K562 (cell line): Measurements from ENCODE around the gene KIF18B. TPM values are rescaled to one million over a fixed set of nuclear protein-coding genes. Genes with fewer than 3 reads are reported as not detected.

Experiments
- ELF2 ChIP-seq: fragments of 250-450 bp; sonication (Bioruptor Pico); IDR thresholded peaks from 2 replicates; pipeline ENCODE4 v1.5.0; 2021; ENCODE audit warnings: mild to moderate bottlenecking
- FOXK1 ChIP-seq: sonication (generic); formaldehyde crosslinking; IDR thresholded peaks from 2 replicates; pipeline ENCODE4 v1.8.0; 2022; ENCODE audit warnings: missing genetic modification reagents, mild to moderate bottlenecking, borderline replicate concordance
- JUND ChIP-seq, 2 experiments: IDR thresholded peaks; 2 replicates in 1 of 2; 3 replicates in 1 of 2; pipeline ENCODE4 v1.6.1; 2011; ENCODE audit warnings: borderline replicate concordance in 2 of 2, low read depth in 2 of 2, low read length in 2 of 2, improper control_type of control experiment in 1 of 2, missing biosample characterization in 1 of 2, missing genetic modification characterization in 1 of 2, missing genetic modification reagents in 1 of 2
- PYGO2 ChIP-seq: fragments of 450-650 bp; IDR thresholded peaks from 2 replicates; pipeline ENCODE4 v1.6.1; 2016; ENCODE audit warnings: mild to moderate bottlenecking, missing genetic modification characterization, moderate library complexity, missing compliant biosample characterization
- polyA plus RNA-seq, 8 experiments: library from polyadenylated mRNA; depleted of rRNA in 4 of 8; stranded (reverse) in 5 of 8; unstranded in 3 of 8; fragments of >200 nt; fragmentation: Nextera tagmentation in 2 of 8; fragmentation: Illumina TruSeq in 1 of 8; extraction: Ambion mirVana in 2 of 8; extraction: Trizol in 1 of 8; gene quantifications; 2 replicates each; pipeline versions ENCODE4 v1.2.1 to v1.2.3, GENCODE V29; 2011 to 2014; ENCODE audit warnings: inconsistent platforms in 1 of 8, missing spikeins in 1 of 8
- total RNA-seq, 7 experiments: library from RNA; depleted of rRNA in 6 of 7; stranded (reverse); fragments of >200 nt in 6 of 7; fragmentation: Illumina TruSeq in 2 of 7; extraction: Trizol in 2 of 7; gene quantifications; 2 replicates each; pipeline versions ENCODE4 v1.2.1 to v1.2.3, GENCODE V29; 2011 to 2021; ENCODE audit warnings: low replicate concordance in 1 of 7
- TF ChIP-seq, protein P1 (sequence below): fragments of 450-650 bp; formaldehyde crosslinking; IDR thresholded peaks from 2 replicates; pipeline ENCODE4 v1.4.0; 2020; ENCODE audit warnings: mild to moderate bottlenecking, mixed read lengths
- TF ChIP-seq, protein P2 (sequence below): fragments of 450-650 bp; IDR thresholded peaks from 2 replicates; pipeline ENCODE4 v1.6.1; 2016; ENCODE audit warnings: mild to moderate bottlenecking, moderate library complexity
- TF ChIP-seq, protein P3 (sequence below): fragments of 450-650 bp; IDR thresholded peaks from 2 replicates; pipeline ENCODE4 v1.7.0; 2016; ENCODE audit warnings: borderline replicate concordance

KIF18B gene
- total and polyA plus RNA-seq, 9 of the 15 experiments (the other 6 are each of a cell fraction or from before 2014, with no cell fraction given) = 2.0 to 42.8 (median 13.2) TPM

DNA sequence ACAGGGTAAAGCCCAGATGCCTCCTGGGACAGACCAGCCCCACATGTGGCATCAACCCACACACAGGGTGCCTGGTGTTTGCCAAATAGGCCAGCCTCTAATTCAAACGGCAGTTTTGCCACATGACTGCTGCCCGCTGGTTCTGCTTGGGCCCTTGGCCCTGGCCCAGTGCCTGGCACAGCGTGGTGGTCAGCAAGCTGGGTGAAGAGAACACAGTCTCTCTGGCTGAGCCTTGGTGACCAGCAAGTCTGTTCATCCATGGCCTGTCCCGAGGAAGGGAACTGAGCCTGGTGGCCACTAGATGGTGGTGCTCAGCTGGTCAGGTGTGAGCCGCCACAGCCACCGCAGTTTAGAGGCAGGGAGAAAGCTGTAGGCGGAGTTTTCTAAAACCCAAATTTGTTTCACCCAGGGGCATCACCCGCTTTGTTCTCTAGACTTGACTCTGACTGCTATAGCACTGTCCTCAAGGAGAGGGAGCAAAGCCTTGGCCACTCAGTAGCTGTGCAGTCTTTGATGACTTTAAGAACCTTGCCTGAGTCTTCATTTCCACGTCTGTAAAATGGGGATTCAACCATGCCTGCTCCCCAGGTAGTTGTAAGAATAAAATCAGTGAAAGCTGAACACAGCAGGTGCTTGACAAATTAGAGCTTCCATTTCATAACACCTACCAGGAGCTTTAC, 27.5 kb downstream of the KIF18B start (continued):
- TF ChIP-seq, protein P1, sequence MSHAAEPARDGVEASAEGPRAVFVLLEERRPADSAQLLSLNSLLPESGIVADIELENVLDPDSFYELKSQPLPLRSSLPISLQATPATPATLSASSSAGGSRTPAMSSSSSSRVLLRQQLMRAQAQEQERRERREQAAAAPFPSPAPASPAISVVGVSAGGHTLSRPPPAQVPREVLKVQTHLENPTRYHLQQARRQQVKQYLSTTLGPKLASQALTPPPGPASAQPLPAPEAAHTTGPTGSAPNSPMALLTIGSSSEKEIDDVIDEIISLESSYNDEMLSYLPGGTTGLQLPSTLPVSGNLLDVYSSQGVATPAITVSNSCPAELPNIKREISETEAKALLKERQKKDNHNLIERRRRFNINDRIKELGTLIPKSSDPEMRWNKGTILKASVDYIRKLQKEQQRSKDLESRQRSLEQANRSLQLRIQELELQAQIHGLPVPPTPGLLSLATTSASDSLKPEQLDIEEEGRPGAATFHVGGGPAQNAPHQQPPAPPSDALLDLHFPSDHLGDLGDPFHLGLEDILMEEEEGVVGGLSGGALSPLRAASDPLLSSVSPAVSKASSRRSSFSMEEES = no peak
- TF ChIP-seq, protein P2, sequence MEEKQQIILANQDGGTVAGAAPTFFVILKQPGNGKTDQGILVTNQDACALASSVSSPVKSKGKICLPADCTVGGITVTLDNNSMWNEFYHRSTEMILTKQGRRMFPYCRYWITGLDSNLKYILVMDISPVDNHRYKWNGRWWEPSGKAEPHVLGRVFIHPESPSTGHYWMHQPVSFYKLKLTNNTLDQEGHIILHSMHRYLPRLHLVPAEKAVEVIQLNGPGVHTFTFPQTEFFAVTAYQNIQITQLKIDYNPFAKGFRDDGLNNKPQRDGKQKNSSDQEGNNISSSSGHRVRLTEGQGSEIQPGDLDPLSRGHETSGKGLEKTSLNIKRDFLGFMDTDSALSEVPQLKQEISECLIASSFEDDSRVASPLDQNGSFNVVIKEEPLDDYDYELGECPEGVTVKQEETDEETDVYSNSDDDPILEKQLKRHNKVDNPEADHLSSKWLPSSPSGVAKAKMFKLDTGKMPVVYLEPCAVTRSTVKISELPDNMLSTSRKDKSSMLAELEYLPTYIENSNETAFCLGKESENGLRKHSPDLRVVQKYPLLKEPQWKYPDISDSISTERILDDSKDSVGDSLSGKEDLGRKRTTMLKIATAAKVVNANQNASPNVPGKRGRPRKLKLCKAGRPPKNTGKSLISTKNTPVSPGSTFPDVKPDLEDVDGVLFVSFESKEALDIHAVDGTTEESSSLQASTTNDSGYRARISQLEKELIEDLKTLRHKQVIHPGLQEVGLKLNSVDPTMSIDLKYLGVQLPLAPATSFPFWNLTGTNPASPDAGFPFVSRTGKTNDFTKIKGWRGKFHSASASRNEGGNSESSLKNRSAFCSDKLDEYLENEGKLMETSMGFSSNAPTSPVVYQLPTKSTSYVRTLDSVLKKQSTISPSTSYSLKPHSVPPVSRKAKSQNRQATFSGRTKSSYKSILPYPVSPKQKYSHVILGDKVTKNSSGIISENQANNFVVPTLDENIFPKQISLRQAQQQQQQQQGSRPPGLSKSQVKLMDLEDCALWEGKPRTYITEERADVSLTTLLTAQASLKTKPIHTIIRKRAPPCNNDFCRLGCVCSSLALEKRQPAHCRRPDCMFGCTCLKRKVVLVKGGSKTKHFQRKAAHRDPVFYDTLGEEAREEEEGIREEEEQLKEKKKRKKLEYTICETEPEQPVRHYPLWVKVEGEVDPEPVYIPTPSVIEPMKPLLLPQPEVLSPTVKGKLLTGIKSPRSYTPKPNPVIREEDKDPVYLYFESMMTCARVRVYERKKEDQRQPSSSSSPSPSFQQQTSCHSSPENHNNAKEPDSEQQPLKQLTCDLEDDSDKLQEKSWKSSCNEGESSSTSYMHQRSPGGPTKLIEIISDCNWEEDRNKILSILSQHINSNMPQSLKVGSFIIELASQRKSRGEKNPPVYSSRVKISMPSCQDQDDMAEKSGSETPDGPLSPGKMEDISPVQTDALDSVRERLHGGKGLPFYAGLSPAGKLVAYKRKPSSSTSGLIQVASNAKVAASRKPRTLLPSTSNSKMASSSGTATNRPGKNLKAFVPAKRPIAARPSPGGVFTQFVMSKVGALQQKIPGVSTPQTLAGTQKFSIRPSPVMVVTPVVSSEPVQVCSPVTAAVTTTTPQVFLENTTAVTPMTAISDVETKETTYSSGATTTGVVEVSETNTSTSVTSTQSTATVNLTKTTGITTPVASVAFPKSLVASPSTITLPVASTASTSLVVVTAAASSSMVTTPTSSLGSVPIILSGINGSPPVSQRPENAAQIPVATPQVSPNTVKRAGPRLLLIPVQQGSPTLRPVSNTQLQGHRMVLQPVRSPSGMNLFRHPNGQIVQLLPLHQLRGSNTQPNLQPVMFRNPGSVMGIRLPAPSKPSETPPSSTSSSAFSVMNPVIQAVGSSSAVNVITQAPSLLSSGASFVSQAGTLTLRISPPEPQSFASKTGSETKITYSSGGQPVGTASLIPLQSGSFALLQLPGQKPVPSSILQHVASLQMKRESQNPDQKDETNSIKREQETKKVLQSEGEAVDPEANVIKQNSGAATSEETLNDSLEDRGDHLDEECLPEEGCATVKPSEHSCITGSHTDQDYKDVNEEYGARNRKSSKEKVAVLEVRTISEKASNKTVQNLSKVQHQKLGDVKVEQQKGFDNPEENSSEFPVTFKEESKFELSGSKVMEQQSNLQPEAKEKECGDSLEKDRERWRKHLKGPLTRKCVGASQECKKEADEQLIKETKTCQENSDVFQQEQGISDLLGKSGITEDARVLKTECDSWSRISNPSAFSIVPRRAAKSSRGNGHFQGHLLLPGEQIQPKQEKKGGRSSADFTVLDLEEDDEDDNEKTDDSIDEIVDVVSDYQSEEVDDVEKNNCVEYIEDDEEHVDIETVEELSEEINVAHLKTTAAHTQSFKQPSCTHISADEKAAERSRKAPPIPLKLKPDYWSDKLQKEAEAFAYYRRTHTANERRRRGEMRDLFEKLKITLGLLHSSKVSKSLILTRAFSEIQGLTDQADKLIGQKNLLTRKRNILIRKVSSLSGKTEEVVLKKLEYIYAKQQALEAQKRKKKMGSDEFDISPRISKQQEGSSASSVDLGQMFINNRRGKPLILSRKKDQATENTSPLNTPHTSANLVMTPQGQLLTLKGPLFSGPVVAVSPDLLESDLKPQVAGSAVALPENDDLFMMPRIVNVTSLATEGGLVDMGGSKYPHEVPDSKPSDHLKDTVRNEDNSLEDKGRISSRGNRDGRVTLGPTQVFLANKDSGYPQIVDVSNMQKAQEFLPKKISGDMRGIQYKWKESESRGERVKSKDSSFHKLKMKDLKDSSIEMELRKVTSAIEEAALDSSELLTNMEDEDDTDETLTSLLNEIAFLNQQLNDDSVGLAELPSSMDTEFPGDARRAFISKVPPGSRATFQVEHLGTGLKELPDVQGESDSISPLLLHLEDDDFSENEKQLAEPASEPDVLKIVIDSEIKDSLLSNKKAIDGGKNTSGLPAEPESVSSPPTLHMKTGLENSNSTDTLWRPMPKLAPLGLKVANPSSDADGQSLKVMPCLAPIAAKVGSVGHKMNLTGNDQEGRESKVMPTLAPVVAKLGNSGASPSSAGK = no peak
- TF ChIP-seq, protein P3, sequence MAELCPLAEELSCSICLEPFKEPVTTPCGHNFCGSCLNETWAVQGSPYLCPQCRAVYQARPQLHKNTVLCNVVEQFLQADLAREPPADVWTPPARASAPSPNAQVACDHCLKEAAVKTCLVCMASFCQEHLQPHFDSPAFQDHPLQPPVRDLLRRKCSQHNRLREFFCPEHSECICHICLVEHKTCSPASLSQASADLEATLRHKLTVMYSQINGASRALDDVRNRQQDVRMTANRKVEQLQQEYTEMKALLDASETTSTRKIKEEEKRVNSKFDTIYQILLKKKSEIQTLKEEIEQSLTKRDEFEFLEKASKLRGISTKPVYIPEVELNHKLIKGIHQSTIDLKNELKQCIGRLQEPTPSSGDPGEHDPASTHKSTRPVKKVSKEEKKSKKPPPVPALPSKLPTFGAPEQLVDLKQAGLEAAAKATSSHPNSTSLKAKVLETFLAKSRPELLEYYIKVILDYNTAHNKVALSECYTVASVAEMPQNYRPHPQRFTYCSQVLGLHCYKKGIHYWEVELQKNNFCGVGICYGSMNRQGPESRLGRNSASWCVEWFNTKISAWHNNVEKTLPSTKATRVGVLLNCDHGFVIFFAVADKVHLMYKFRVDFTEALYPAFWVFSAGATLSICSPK = no peak
- TF ChIP-seq PYGO2 (no peak), ELF2 (CRISPR knock-in tag) (no peak), FOXK1 (CRISPR knock-in tag) (no peak), JUND (IDR thresholded peaks at IDR 0.05; ENCODE audit: borderline replicate concordance, low read depth, low read length) (no peak; the same call in 1 of the 2 replicates), JUND (tag; IDR thresholded peaks at IDR 0.05; ENCODE audit: borderline replicate concordance, low read depth, low read length) (no peak)
